ENCODE data around the gene FAM200C.

- TF ChIP-seq YY1 (IDR thresholded peaks at IDR 0.05; ENCODE audit: extremely low read depth, insufficient replicate concordance, low read depth, low read length) (no peak), CBX3 (IDR thresholded peaks at IDR 0.05; ENCODE audit: low read depth) (no peak), SIN3A (IDR thresholded peaks at IDR 0.05; ENCODE audit: low read depth) (no peak), POLR2AphosphoS5 (IDR thresholded peaks at IDR 0.05; ENCODE audit: low read depth, low read length) (no peak), EZH2 (IDR thresholded peaks at IDR 0.05) (no peak), CTCF (IDR thresholded peaks at IDR 0.05 in 2 of 3, conservative IDR thresholded peaks at IDR 0.05 in 1 of 3; ENCODE audit: borderline replicate concordance in 1 of 3, insufficient read depth in 1 of 3, low read depth in 2 of 3, low read length in 2 of 3) (no peak), EZH2phosphoT487 (IDR thresholded peaks at IDR 0.05; ENCODE audit: borderline replicate concordance) (no peak)
Observed at GRCh38 chr5:160385496-160385895, 14.4 kb downstream of the FAM200C start.
